DLD1 (cell line): Measurements from ENCODE around the gene NBEAL2.

ENCODE experiments used
- in situ Hi-C: cut with HindIII; loops from 2 replicates; pipeline ENCODE4 v1.10.0; 2017; ENCODE audit warnings: low sequenced_read_pairs

NBEAL2 gene, protein sequence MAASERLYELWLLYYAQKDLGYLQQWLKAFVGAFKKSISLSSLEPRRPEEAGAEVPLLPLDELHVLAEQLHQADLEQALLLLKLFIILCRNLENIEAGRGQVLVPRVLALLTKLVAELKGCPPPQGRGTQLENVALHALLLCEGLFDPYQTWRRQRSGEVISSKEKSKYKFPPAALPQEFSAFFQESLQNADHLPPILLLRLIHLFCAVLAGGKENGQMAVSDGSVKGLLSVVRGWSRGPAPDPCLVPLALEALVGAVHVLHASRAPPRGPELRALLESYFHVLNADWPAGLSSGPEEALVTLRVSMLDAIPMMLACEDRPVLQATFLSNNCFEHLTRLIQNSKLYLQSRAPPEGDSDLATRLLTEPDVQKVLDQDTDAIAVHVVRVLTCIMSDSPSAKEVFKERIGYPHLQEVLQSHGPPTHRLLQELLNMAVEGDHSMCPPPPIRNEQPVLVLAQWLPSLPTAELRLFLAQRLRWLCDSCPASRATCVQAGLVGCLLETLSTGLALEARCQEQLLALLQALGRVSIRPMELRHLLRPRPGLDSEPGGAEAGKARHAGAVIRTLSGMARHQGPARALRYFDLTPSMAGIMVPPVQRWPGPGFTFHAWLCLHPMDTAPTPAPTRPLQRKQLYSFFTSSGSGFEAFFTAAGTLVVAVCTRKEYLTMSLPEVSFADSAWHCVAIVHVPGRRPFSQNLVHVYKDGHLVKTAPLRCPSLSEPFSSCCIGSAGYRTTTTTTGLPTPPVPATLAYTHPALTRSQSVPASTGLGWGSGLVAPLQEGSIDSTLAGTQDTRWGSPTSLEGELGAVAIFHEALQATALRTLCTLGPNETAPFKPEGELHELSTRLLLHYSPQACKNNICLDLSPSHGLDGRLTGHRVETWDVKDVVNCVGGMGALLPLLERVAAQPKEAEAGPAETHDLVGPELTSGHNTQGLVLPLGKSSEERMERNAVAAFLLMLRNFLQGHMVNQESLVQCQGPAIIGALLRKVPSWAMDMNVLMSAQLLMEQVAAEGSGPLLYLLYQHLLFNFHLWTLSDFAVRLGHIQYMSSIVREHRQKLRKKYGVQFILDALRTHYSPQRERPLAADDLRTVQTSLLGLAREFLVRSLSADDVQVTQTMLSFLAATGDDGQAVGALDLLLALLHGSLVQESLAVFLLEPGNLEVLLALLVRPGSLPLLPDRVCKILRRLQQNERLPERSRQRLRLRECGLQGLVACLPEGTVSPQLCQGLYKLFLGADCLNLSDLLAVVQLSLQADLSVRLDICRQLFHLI (N-terminal part only)

DNA sequence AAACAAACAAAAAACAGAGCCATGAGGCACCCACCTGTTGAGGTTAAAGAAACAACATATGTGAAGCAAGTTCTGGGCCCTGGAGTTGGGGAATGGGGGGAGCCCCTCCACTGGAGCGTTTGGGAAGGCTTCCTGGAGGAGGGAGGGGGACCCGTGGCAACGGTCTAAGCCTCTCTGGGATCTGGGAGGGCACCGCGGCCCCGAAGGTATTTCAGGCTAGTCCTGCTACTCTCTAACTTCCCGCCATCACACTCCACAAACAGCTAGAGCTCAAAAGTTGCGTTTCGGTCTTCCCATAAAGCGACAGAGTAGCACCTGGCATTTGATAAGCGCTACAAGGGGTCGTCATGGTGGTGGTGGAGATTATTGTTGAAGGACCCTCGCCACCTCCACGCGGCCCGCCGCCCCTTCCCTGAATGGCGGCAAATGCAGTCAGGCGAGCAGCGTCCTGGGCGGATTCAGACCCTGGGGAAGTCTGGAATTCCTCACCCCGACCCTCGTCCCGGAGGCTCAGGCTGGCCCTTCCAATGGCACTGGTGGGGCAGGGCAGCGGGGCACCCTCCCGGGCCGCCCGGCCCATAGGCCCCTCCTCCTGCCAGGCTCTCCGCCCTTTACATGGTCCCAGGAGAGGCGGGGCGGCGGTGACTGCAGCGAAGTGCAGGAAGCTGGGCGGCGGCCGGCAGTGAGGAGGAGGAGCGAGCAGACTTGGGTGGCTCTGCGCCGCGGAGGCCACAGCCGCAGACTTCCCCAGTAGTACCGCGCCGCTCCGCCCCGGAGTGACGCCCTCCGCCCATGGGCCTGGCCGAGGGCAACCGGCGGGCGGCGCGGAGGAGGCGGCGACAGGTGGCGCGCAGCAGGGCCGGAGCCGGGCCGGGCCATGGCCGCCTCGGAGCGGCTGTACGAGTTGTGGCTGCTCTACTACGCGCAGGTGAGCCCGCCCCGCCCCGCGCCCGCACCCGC is at the start of gene NBEAL2:
NBEAL2 (plus strand) TSS at position 682 of the 960 bp plus-strand sequence; CDS start at position 878, 196 bp downstream.
- in situ Hi-C loops, result no loop called here

DNA sequence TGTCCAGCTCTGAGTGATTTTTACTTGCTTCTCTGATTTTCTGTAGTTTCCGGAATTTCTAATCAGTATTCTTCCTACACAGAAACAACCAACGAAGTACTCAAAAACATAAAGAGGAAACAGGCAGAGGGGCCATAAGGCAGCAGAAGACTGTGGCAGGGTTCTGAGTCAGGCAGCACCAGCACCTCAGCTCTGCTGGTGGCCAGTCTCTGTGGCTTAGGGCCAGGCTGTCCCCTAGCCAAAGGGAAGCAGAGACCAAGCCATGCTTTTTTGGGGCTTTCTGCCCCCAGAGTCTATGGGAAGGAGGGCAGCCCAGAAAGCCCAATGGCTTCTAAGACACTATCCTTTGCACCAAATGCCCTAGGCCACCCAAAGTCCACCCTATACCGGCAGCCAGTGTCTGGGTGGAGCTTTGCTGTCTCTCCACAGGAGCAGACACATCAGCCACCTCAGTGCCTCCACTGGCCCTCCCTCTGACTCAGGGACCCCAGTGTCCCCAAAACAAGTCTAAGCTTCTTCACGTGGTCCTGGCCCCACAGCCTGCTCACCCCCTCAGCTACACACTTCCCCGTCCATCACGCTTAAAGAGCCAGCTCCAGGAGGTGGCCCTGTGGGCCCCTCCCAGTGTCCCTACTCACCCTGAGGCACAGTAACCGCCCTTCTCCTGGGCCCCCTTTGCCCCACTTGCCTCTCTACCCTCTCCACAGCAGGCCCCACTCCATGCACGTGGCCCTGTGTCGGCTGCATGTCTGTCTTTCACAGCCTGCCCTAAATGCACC is 49.1 kb upstream of the NBEAL2 start:
- in situ Hi-C loops, result loop anchor here (5.0 kb wide), 1 partner anchor 42 kb away; no protein-coding TSS in a partner anchor

DNA sequence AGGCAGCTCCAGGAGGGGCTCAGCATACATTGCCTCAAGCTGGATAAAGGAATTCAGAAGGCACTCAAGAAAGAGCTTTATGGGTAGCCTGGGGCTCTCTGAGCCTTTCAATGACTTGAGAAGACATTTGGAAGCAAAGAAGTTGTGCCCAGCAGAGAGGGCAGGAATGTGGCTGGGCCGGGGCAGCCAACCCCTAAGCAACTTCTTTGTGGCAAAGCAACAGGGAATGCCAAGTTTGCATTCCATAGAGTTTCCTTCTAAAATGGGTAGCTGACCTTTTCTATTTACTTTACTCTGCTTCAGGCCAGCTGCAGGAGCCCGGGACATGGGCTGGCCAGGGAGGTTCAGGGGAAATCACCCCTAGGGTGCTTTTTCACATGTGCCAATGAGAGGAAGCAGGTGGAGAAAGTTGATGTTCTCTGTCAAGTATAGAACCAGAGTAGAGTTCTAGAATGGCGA is 48.5 kb upstream of the NBEAL2 start:
- in situ Hi-C loops, result loop anchor here (5.0 kb wide), 1 partner anchor 41 kb away; no protein-coding TSS in a partner anchor

DNA sequence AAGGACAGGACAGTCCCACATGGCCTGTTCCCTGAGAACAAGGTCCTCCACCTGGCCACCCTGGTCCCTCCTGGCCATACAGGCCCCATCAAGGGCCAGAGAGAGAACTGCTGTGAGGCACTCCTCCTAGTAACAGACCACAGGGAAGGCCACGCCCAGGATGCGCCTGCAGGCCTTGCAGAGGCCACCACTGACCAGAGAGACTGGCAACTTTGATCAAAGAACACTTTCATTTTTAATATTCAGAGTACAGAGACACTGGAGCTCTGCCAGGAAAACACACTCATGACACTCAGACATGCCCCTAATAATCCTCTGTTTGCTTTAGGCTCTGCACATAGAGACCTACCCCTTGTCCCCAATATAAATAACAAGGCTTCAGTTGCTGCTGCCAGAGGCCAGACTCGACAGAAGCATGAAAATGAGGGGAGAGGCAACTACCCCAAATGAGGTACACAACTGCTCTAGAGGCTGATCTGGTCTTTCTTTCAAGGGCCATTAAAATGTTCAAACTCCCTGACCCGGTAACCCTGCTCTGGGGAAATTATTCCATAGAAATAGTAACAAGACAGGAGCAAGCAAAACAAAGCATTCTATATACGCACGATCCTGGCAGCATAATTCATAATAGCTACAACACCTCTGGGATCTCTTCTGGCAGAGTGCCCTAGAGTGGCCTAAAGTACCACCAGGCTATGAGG is 47.7 kb upstream of the NBEAL2 start:
- in situ Hi-C loops, result loop anchor here (5.0 kb wide), 1 partner anchor 41 kb away; no protein-coding TSS in a partner anchor

DNA sequence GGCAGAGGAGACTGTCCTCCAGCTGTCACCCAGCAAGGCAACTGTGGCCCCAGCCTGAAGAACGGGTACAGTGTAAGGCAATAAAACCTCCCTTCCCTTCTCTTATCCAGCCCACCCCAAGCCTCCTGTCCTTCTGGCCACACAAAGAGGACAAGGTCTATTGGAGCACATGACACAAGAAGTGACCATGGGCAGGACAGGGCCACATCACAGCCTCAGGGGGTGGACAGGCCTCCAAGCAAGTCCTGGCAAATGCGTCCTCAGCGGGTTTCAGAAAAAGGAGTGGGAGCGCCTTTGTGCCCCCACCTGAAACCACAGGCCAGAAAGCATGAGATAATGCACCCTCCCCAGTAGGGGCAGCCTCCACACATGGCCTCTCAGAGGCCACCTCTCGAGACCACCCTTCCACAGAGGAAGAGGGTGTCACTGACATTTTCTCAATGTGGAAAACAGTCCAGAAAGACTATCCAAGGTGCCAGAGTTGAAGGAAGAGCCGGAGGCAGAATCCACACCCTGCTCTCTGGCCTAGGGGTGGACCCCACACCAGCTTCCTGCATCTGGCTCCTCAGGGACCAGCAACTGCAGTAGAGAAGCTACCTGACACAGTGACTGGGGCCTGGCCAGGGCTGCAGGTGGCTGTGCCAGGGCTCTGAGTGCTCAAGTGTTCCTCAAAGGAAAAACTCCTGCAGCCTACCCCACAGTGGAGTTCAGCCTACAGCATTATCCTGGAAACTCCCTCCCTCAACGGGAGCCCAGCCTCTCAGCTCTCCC is 46.8 kb upstream of the NBEAL2 start:
- in situ Hi-C loops, result loop anchor here (5.0 kb wide), 1 partner anchor 40 kb away; no protein-coding TSS in a partner anchor

DNA sequence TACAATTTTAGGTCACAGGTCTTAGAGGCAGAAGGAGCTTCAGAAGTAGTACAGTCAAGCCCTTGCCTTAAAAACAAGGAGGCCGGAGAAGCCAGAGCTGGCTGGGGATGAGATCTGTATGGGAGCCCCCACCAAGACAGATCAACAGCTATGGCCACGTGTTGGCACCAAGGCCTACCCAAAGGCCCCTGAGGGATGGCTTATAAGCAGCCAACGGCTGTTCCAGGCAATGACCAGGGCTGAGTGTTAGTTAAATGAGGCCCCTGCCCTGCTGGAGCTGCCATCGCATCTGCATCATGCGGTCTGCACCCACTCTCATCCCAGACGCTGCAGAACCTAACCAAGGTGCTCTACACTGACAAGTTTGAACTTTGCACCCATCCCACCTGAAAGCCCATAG is 46.2 kb upstream of the NBEAL2 start:
- in situ Hi-C loops, result loop anchor here (5.0 kb wide), 1 partner anchor 39 kb away; no protein-coding TSS in a partner anchor

DNA sequence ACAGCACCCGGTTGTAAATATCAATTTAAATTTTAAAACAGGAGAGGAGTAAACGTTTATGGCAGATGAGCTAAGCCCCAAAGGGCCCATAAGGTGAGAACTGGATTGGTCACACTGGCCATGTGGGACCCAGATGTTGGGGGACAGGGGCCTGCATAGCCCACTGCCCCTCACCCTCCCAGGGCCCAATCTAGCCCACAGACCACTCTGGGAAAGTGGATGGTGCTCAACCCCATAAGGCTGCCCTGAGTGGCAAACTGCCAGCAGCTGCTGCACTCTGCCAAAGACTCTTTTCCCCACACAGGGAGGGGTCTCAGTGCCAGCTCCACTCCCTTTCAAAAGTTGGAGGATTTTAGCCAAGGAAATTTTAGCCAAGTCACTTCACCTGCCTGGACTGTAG is 45.4 kb upstream of the NBEAL2 start:
- in situ Hi-C loops, result loop anchor here (5.0 kb wide), 1 partner anchor 38 kb away; no protein-coding TSS in a partner anchor

DNA sequence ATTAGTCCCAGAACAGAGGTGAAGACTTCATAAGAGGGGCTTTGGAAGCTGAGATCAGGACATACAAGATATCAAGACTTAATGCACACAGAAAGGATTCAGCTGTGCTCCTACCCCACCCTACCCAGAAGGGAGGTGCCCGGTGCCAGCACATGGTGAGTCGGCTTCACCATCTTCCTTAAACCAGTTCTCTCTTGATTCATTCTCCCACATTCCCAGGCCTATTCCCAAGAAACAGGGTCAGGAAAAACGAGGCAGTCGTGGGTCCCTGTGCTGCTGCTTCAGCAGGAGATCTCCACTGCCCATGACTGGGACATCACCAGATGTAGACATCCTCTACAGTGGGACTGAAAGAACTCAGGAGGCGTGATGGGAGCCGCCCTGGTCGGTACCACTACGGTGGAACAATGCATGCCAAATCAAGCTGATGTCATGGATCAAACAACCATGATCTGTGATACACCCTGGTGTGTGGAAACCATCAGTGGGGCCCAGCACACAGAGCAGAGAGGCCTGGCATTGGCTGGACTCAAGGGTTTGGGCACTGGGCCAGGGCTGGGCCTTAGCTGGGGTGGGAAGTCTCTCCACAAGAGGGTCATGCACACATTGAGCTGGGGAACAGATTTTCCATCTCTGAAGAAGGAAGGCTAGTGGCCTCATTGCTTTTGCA is 44.8 kb upstream of the NBEAL2 start:
- in situ Hi-C loops, result loop anchor here (5.0 kb wide), 1 partner anchor 38 kb away; no protein-coding TSS in a partner anchor

DNA sequence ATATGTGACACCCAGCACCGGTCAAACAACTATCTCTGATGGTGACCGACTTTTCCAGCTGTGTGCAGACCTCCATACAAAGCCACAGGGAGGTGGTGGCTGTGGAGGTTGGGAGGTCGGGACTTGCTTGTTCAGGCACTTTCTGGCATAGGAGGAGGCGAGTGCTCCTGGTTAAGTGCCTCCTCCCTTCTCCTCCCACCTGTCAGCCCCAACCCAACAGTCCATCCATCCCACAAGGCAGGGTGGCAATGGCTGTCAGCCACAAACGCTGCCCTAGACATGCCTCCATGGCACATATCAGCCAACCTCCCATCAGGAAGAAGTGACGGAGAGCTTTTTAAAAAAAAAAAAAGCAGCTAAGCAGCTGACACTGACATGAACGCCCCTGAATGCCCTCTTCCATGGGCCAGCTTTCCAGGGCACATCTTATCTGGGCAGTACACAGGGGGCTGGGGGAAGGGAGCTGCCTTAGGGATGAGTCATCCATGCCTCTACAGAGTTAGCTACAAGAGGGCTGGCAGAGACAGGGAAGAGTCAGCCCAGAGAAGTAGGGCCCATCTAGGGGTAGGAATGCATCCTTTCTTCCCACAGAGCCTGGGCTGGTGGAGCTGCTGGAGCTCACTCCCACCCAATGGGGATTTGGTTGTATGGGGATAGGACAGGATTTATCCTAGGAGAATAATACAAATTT is 44.2 kb upstream of the NBEAL2 start:
- in situ Hi-C loops, result no loop called here

DNA sequence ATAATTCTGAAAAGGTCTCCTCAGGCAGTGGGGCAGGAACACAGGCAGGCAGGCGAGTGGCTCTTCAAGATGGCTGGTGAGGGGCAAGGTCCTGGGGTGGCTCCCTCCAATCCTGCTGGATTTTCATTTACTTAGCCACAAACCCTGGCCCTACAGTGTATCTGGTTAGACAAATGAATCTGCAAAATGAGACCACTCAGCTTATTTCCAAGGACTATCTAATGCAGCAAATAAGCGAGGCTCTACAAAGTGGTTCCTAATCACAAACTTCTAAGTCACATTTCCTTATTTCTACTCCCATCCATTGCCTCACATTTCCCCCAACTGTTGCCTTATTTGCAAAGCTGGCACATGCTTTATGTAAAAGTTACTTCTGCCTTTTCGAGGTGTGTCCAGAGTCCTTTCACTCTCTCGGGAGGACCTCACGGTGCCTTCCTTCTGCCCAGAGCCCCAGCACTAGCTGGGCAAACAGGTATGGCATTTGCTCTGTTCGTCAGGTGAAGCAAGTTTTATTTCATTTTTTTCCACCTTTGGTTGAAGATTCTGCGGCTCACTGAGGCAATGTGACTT is 43.4 kb upstream of the NBEAL2 start:
- in situ Hi-C loops, result no loop called here

DNA sequence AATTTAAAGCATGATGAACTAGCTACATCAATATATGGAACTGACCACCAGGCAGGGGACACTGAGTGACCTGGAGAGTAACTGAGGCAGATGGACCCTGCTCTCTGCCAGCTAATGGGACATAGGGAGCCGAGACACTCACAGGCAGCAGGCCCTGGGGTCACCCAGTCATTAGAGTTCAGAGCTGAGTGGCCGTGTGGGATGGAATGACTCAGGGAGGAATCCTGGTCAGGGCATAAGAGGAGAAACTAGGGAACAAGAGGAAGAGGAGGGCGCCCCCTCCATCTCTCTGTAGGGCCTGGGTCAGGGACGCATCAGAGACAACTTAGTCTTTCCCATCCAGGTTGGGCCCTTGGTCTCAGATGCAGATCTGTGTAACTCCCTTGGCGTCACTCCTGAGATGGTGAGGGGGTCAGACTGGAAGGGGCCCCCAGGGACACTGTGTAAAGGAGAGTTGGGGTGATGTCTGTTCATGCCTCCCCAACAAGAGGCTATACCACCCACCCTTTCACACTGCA is 42.7 kb upstream of the NBEAL2 start:
- in situ Hi-C loops, result no loop called here

DNA sequence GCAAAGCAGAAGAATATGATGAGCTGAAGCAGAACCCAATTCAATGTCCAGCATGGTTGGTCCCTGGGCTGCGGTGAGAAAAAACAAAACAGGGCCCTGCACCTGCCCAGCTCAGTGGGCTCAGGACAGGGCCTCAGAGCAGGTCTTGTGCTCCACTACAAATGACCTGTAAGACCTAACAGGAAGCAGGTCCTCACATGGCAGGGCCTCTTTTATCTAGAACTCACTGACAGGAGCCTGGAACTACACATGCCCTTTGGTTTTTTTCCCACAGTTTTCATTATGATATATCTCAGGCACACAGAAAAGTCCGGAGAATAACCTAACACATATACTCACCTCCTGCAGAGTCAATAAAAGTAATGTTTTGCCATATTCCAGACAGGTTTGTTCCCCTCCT is 41.3 kb upstream of the NBEAL2 start:
- in situ Hi-C loops, result no loop called here

DNA sequence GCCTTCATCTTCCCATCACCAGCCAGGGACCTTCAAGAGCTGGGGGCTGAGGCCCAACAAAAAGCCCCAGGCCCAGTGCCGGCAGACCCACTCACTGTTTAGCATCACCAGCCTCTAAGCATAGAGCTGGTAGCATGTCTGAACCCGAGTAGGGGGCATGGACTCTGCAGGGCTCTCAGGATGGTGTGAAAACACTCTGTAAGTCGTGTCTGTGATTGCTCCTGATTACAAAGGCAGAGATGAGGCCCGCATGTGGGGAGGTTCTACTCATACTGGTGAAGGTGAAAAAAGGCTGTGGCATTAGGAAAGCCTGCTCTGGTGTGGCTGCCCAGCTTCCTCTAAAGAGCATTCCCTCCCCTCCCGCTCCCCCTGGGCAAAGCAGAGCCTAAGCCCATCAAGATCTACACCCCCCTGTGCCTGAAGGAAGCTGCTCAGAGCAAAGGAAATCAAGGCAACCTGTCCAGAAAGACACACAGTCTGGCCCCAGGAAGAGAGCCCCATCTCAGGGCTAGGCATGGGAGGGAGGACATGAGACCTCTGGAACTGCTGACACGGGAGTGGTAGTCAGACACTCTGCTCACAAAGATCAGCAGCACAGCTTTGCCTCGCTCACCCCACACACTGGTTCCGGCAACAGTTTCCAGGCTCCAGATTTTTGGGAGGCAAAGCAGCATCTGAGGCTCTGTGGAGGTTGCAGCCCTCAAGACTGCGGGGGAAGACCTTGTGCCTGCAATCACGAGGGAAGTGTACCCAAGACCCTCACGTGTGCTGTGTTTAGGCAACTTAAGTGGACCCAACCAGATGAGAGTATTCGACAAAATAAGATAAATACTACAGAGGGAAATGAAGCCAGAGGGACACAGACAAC is 39.7 kb upstream of the NBEAL2 start:
- in situ Hi-C loops, result no loop called here

DNA sequence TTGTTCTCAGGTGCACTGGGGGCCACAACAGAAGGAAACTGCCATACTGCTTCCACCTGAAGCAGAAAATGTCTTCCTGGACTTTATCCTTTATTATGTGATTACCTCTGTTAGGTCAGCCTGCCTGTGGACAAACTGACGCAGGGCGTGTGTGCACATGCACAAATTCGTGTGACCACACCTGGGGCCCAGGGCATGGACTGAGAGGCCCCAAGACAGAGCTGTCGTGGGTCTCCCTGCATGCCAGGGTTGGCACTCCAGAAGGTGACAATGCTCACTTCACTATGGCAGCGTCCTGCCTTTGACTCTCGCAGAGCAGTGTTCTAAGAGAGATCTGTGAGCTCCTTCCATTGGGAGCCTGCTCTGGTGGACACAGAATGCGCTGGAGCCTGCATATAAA is 37.4 kb upstream of the NBEAL2 start:
- in situ Hi-C loops, result no loop called here
